GM12864 (cell line): ENCODE data around the gene CRK.
"Not testable (repeated sequence)": the region's sequence is repeated elsewhere in the genome, so short reads cannot be mapped to it uniquely, and the experiment has no call there.

Experiments
- DNase-seq: peaks from one replicate; pipeline ENCODE4 v3.0.0-alpha.2; 2011; ENCODE audit warnings: low read depth
- H3K4me3 ChIP-seq: 2 replicates; pipeline ENCODE4 v1.5.1; 2011; ENCODE audit warnings: mild to moderate bottlenecking, low read depth, low read length, control low read depth
- CTCF ChIP-seq: IDR thresholded peaks from 2 replicates; pipeline ENCODE4 v1.5.1; 2011; ENCODE audit warnings: low read depth, mild to moderate bottlenecking, moderate library complexity, low read length, control low read depth, inconsistent platforms; ENCODE audit errors: missing control alignments

Gene CRK

GRCh38 chr17:1420981-1421380, 35.1 kb downstream of the CRK start:
- no peak overlapping the region for H3K4me3 ChIP-seq
- TF ChIP-seq CTCF = no peak
- no peak for DNase-seq

- H3K4me3 ChIP-seq = no peak overlapping the region
- DNase-seq = no peak
- TF ChIP-seq CTCF = no peak
Observed at GRCh38 chr17:1420163-1420562, 35.9 kb downstream of the CRK start.

- DNase-seq, H3K4me3 ChIP-seq: not testable (repeated sequence)
Observed at GRCh38 chr17:1418476-1418875, 37.6 kb downstream of the CRK start.

- H3K4me3 ChIP-seq = no peak overlapping the region
- TF ChIP-seq CTCF = no peak
- DNase-seq = no peak
Observed at GRCh38 chr17:1416414-1416813, 39.6 kb downstream of the CRK start.

- H3K4me3 ChIP-seq = no peak overlapping the region
- no peak for TF ChIP-seq CTCF
- DNase-seq = no peak
Observed at GRCh38 chr17:1414634-1415033, 41.4 kb downstream of the CRK start.

GRCh38 chr17:1414001-1414574, 41.9 kb downstream of the CRK start:
- no peak for DNase-seq
- no peak for TF ChIP-seq CTCF
- no peak overlapping the region for H3K4me3 ChIP-seq

GRCh38 chr17:1413281-1413791, 42.7 kb downstream of the CRK start:
- no peak for DNase-seq
- H3K4me3 ChIP-seq = no peak overlapping the region
- no peak for TF ChIP-seq CTCF
